K562 (cell line): Measurements from ENCODE around the gene TIPIN. TPM values are rescaled to one million over a fixed set of nuclear protein-coding genes. Genes with fewer than 3 reads are reported as not detected.
A peak's percentile ranks its signal among the peaks of the same experiment; 100 is the strongest.

Experiments used
- CBX8 ChIP-seq: fragments of 200-600 bp; sonication (generic); IDR thresholded peaks from 2 replicates; pipeline ENCODE4 v1.6.1; 2012; ENCODE audit warnings: borderline replicate concordance, mixed run types, low read depth, mild to moderate bottlenecking, moderate library complexity, mixed read lengths, low read length, control low read depth, inconsistent platforms; ENCODE audit not compliant: poor library complexity, severe bottlenecking; ENCODE audit errors: extremely low read depth
- CHD2 ChIP-seq: IDR thresholded peaks from 2 replicates; pipeline ENCODE4 v1.6.1; 2011; ENCODE audit warnings: low read depth, low read length
- DACH1 ChIP-seq: fragments of 450-650 bp; IDR thresholded peaks from 2 replicates; pipeline ENCODE4 v1.6.1; 2018; ENCODE audit not compliant: partially characterized antibody
- DPF2 ChIP-seq: fragments of 450-650 bp; IDR thresholded peaks from 2 replicates; pipeline ENCODE4 v1.6.1; 2016
- EP400 ChIP-seq: fragments of 450-650 bp; IDR thresholded peaks from 2 replicates; pipeline ENCODE4 v1.6.1; 2017; ENCODE audit warnings: antibody characterized with exemption, mild to moderate bottlenecking, moderate library complexity
- FOXA1 ChIP-seq: fragments of 450-650 bp; IDR thresholded peaks from 2 replicates; pipeline ENCODE4 v1.6.1; 2016; ENCODE audit warnings: mild to moderate bottlenecking, borderline replicate concordance
- JUNB ChIP-seq: fragments of 450-650 bp; formaldehyde crosslinking; conservative IDR thresholded peaks from 2 replicates; pipeline ENCODE4 v1.4.0; 2020; ENCODE audit warnings: mild to moderate bottlenecking
- POLR2AphosphoS2 ChIP-seq: IDR thresholded peaks from 2 replicates; pipeline ENCODE4 v1.6.1; 2012; ENCODE audit warnings: low read length, improper control_type of control experiment
- SRSF3 ChIP-seq: fragments of 200-400 bp; formaldehyde crosslinking; IDR thresholded peaks from 2 replicates; pipeline ENCODE4 v1.6.1; 2016; ENCODE audit warnings: mild to moderate bottlenecking, low read length, moderate library complexity; ENCODE audit not compliant: insufficient read depth
- ZBTB7A ChIP-seq: IDR thresholded peaks from 2 replicates; pipeline ENCODE4 v1.6.1; 2011; ENCODE audit warnings: low read depth, mild to moderate bottlenecking, low read length, moderate library complexity, borderline replicate concordance; ENCODE audit not compliant: control insufficient read depth
- ZEB2 ChIP-seq: fragments of 450-650 bp; IDR thresholded peaks from 2 replicates; pipeline ENCODE4 v1.6.1; 2016
- ZNF121 ChIP-seq: sonication (generic); formaldehyde crosslinking; conservative IDR thresholded peaks from 2 replicates; pipeline ENCODE4 v1.8.0; 2022; ENCODE audit warnings: missing genetic modification reagents
- ZNF146 ChIP-seq: IDR thresholded peaks from one replicate; pipeline ENCODE4 v1.6.1; 2018; ENCODE audit warnings: missing compliant biosample characterization; ENCODE audit not compliant: unreplicated experiment
- ZZZ3 ChIP-seq: fragments of 450-650 bp; IDR thresholded peaks from 2 replicates; pipeline ENCODE4 v1.6.1; 2016; ENCODE audit warnings: antibody characterized with exemption, mild to moderate bottlenecking, moderate library complexity
- polyA plus RNA-seq, 8 experiments: library from polyadenylated mRNA; depleted of rRNA in 4 of 8; stranded (reverse) in 5 of 8; unstranded in 3 of 8; fragments of >200 nt; fragmentation: Nextera tagmentation in 2 of 8; fragmentation: Illumina TruSeq in 1 of 8; extraction: Ambion mirVana in 2 of 8; extraction: Trizol in 1 of 8; gene quantifications; 2 replicates each; pipeline versions ENCODE4 v1.2.1 to v1.2.3, GENCODE V29; 2011 to 2014; ENCODE audit warnings: inconsistent platforms in 1 of 8, missing spikeins in 1 of 8
- total RNA-seq, 7 experiments: library from RNA; depleted of rRNA in 6 of 7; stranded (reverse); fragments of >200 nt in 6 of 7; fragmentation: Illumina TruSeq in 2 of 7; extraction: Trizol in 2 of 7; gene quantifications; 2 replicates each; pipeline versions ENCODE4 v1.2.1 to v1.2.3, GENCODE V29; 2011 to 2021; ENCODE audit warnings: low replicate concordance in 1 of 7
- TF ChIP-seq, protein P1 (sequence below): IDR thresholded peaks from 2 replicates; pipeline ENCODE4 v1.6.1; 2016; ENCODE audit warnings: missing genetic modification characterization, missing compliant biosample characterization
- TF ChIP-seq, protein P2 (sequence below): fragments of 450-650 bp; IDR thresholded peaks from 2 replicates; pipeline ENCODE4 v1.6.1; 2017; ENCODE audit warnings: antibody characterized with exemption, mild to moderate bottlenecking
- TF ChIP-seq, protein P3 (sequence below): sonication (generic); formaldehyde crosslinking; IDR thresholded peaks from 2 replicates; pipeline ENCODE4 v1.8.1; 2023; ENCODE audit warnings: mild to moderate bottlenecking, missing genetic modification reagents, moderate library complexity
- TF ChIP-seq, protein P4 (sequence below), 2 experiments: fragments of 200-800 bp in 1 of 2; sonication (Bioruptor generic) in 1 of 2; sonication (generic) in 1 of 2; formaldehyde crosslinking in 1 of 2; IDR thresholded peaks in 1 of 2; conservative IDR thresholded peaks in 1 of 2; 2 replicates each; pipeline versions ENCODE4 v1.5.0 to v1.6.1; 2016 to 2020; ENCODE audit warnings: missing compliant biosample characterization in 1 of 2, missing genetic modification characterization in 1 of 2, missing genetic modification reagents in 1 of 2

The TIPIN gene
- total and polyA plus RNA-seq, 9 of the 15 experiments (the other 6 are each of a cell fraction or from before 2014, with no cell fraction given), result 22.9 to 61.4 (median 42.0) TPM

DNA sequence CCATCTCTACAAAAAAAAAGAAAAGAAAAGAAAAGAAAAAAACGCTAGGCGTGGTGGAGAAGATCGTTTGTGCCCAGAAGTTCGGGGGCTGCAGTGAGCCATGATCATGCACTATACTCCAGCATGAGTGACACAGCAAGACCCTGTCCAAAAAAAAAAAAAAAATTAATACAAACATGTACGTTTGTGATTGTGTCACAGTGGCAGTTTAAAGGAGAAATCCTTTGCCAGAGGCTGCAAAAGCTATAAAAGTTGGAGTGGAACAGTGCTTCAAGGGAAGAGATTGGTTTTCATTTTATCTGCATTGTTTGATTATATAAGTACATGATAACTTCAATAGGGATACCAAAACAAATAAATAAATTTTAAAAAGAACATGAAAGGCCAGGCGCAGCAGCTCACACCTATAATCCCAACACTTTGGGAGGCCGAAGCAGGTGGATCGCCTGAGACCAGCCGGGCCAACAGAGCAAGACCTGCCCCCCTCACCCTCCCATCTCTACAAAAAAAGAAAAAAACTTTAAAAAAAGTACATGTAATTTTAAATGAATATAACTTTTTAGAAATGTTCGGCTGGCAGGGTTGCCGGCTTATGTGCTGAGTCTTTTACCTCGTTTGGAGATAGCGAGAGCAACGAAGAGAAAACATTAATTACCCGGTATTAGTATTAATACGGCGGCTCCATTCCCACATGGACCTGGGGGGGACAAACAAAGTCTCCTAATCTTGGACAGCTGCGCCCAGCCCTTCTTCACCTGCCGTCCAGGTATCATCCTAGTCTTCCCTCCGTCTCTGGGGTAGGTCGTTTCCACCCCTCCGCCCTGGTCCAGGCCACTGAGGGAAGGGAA is 63.7 kb downstream of the TIPIN start (continued):
- TF ChIP-seq, protein P1, sequence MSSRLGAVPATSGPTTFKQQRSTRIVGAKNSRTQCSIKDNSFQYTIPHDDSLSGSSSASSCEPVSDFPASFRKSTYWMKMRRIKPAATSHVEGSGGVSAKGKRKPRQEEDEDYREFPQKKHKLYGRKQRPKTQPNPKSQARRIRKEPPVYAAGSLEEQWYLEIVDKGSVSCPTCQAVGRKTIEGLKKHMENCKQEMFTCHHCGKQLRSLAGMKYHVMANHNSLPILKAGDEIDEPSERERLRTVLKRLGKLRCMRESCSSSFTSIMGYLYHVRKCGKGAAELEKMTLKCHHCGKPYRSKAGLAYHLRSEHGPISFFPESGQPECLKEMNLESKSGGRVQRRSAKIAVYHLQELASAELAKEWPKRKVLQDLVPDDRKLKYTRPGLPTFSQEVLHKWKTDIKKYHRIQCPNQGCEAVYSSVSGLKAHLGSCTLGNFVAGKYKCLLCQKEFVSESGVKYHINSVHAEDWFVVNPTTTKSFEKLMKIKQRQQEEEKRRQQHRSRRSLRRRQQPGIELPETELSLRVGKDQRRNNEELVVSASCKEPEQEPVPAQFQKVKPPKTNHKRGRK, result peak; percentile 64; the same call in 1 of the 2 replicates
- TF ChIP-seq, protein P2, sequence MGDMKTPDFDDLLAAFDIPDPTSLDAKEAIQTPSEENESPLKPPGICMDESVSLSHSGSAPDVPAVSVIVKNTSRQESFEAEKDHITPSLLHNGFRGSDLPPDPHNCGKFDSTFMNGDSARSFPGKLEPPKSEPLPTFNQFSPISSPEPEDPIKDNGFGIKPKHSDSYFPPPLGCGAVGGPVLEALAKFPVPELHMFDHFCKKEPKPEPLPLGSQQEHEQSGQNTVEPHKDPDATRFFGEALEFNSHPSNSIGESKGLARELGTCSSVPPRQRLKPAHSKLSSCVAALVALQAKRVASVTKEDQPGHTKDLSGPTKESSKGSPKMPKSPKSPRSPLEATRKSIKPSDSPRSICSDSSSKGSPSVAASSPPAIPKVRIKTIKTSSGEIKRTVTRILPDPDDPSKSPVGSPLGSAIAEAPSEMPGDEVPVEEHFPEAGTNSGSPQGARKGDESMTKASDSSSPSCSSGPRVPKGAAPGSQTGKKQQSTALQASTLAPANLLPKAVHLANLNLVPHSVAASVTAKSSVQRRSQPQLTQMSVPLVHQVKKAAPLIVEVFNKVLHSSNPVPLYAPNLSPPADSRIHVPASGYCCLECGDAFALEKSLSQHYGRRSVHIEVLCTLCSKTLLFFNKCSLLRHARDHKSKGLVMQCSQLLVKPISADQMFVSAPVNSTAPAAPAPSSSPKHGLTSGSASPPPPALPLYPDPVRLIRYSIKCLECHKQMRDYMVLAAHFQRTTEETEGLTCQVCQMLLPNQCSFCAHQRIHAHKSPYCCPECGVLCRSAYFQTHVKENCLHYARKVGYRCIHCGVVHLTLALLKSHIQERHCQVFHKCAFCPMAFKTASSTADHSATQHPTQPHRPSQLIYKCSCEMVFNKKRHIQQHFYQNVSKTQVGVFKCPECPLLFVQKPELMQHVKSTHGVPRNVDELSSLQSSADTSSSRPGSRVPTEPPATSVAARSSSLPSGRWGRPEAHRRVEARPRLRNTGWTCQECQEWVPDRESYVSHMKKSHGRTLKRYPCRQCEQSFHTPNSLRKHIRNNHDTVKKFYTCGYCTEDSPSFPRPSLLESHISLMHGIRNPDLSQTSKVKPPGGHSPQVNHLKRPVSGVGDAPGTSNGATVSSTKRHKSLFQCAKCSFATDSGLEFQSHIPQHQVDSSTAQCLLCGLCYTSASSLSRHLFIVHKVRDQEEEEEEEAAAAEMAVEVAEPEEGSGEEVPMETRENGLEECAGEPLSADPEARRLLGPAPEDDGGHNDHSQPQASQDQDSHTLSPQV, result no peak
- TF ChIP-seq, protein P3, sequence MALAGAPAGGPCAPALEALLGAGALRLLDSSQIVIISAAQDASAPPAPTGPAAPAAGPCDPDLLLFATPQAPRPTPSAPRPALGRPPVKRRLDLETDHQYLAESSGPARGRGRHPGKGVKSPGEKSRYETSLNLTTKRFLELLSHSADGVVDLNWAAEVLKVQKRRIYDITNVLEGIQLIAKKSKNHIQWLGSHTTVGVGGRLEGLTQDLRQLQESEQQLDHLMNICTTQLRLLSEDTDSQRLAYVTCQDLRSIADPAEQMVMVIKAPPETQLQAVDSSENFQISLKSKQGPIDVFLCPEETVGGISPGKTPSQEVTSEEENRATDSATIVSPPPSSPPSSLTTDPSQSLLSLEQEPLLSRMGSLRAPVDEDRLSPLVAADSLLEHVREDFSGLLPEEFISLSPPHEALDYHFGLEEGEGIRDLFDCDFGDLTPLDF, result no peak
- TF ChIP-seq ZZZ3 (no peak), DPF2 (0 out of 2 replicates have a peak, but pooled peaks have one; percentile 29), SRSF3 (no peak), ZNF121 (no peak), ZBTB7A (0 out of 2 replicates have a peak, but pooled peaks have one; percentile 2), EP400 (0 out of 2 replicates have a peak, but pooled peaks have one; percentile 26), FOXA1 (no peak), JUNB (CRISPR knock-in tag) (no peak), ZNF146 (CRISPR knock-in tag) (no peak), POLR2AphosphoS2 (no peak), CBX8 (no peak), ZEB2 (peak; percentile 40; the same call in 1 of the 2 replicates), DACH1 (peak; percentile 63), CHD2 (no peak)
- TF ChIP-seq, protein P4, sequence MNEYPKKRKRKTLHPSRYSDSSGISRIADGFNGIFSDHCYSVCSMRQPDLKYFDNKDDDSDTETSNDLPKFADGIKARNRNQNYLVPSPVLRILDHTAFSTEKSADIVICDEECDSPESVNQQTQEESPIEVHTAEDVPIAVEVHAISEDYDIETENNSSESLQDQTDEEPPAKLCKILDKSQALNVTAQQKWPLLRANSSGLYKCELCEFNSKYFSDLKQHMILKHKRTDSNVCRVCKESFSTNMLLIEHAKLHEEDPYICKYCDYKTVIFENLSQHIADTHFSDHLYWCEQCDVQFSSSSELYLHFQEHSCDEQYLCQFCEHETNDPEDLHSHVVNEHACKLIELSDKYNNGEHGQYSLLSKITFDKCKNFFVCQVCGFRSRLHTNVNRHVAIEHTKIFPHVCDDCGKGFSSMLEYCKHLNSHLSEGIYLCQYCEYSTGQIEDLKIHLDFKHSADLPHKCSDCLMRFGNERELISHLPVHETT (CRISPR knock-in tag; conservative IDR thresholded peaks at IDR 0.05 in 1 of 2, IDR thresholded peaks at IDR 0.05 in 1 of 2), result no peak
